Measurements from ENCODE around the gene GNAZ.

Gene GNAZ

GRCh38 chr22:23074451-23074850, 4.1 kb downstream of the GNAZ start:
- H3K4me3 ChIP-seq (ENCODE audit: severe bottlenecking): no peak overlapping the region
- no peak overlapping the region for H3K27ac ChIP-seq (ENCODE audit: poor library complexity, severe bottlenecking)
- TF ChIP-seq CTCF (IDR thresholded peaks at IDR 0.05; ENCODE audit: poor library complexity, severe bottlenecking): no peak
- peaks cover 12% of the 10 kb centered on the region for H3K9me3 ChIP-seq (ENCODE audit: severe bottlenecking)
- no peaks in the 10 kb centered on the region for H3K4me1 ChIP-seq (ENCODE audit: insufficient read depth, poor library complexity, severe bottlenecking)
- DNase-seq (ENCODE audit: low spot score) (no peak), ATAC-seq (ENCODE audit: low read depth) (no peak)
- no peaks in the 10 kb centered on the region for H3K27me3 ChIP-seq (ENCODE audit: insufficient read depth, poor library complexity, severe bottlenecking)
- no peaks in the 10 kb centered on the region for H3K36me3 ChIP-seq (ENCODE audit: low read depth)

GRCh38 chr22:23075050-23075449, 4.7 kb downstream of the GNAZ start:
- Histone ChIP-seq H3K27me3 (ENCODE audit: insufficient read depth, poor library complexity, severe bottlenecking) (no peaks in the 10 kb centered on the region), H3K36me3 (ENCODE audit: low read depth) (no peaks in the 10 kb centered on the region), H3K4me1 (ENCODE audit: insufficient read depth, poor library complexity, severe bottlenecking) (no peaks in the 10 kb centered on the region), H3K27ac (ENCODE audit: poor library complexity, severe bottlenecking) (no peak overlapping the region), H3K4me3 (ENCODE audit: severe bottlenecking) (no peak overlapping the region), H3K9me3 (ENCODE audit: severe bottlenecking) (peaks cover 12% of the 10 kb centered on the region)
- DNase-seq (ENCODE audit: low spot score): no peak
- TF ChIP-seq CTCF (IDR thresholded peaks at IDR 0.05; ENCODE audit: poor library complexity, severe bottlenecking): no peak
- ATAC-seq (ENCODE audit: low read depth): no peak

GRCh38 chr22:23075525-23076216, 5.4 kb downstream of the GNAZ start:
- peaks cover 12% of the 10 kb centered on the region for H3K9me3 ChIP-seq (ENCODE audit: severe bottlenecking)
- no peak overlapping the region for H3K27ac ChIP-seq (ENCODE audit: poor library complexity, severe bottlenecking)
- ATAC-seq (ENCODE audit: low read depth) (no peak), DNase-seq (ENCODE audit: low spot score) (no peak)
- no peak overlapping the region for H3K4me3 ChIP-seq (ENCODE audit: severe bottlenecking)
- H3K36me3 ChIP-seq (ENCODE audit: low read depth): no peaks in the 10 kb centered on the region
- H3K27me3 ChIP-seq (ENCODE audit: insufficient read depth, poor library complexity, severe bottlenecking): no peaks in the 10 kb centered on the region
- no peak for TF ChIP-seq CTCF (IDR thresholded peaks at IDR 0.05; ENCODE audit: poor library complexity, severe bottlenecking)
- H3K4me1 ChIP-seq (ENCODE audit: insufficient read depth, poor library complexity, severe bottlenecking): no peaks in the 10 kb centered on the region

GRCh38 chr22:23076896-23077572, 6.7 kb downstream of the GNAZ start:
- Histone ChIP-seq H3K36me3 (ENCODE audit: low read depth) (no peaks in the 10 kb centered on the region), H3K4me3 (ENCODE audit: severe bottlenecking) (no peak overlapping the region), H3K27me3 (ENCODE audit: insufficient read depth, poor library complexity, severe bottlenecking) (no peaks in the 10 kb centered on the region), H3K4me1 (ENCODE audit: insufficient read depth, poor library complexity, severe bottlenecking) (no peaks in the 10 kb centered on the region), H3K9me3 (ENCODE audit: severe bottlenecking) (peaks cover 7% of the 10 kb centered on the region), H3K27ac (ENCODE audit: poor library complexity, severe bottlenecking) (no peak overlapping the region)
- ATAC-seq (ENCODE audit: low read depth): no peak
- no peak for DNase-seq (ENCODE audit: low spot score)
- no peak for TF ChIP-seq CTCF (IDR thresholded peaks at IDR 0.05; ENCODE audit: poor library complexity, severe bottlenecking)

Measured in RWPE2 (cell line).